DND-41 (cell line): ENCODE measurements around the gene PRKCE.

Experiments used
- CTCF ChIP-seq: IDR thresholded peaks from 2 replicates; pipeline ENCODE4 v1.5.1; 2012; ENCODE audit warnings: borderline replicate concordance, low read length, moderate library complexity, mild to moderate bottlenecking; ENCODE audit not compliant: poor library complexity, severe bottlenecking; ENCODE audit errors: extremely low read depth
- EZH2 ChIP-seq: IDR thresholded peaks from 3 replicates; pipeline ENCODE4 v1.6.1; 2012; ENCODE audit warnings: borderline replicate concordance, low read depth, mild to moderate bottlenecking, moderate library complexity, low read length, inconsistent platforms; ENCODE audit not compliant: severe bottlenecking

DNA sequence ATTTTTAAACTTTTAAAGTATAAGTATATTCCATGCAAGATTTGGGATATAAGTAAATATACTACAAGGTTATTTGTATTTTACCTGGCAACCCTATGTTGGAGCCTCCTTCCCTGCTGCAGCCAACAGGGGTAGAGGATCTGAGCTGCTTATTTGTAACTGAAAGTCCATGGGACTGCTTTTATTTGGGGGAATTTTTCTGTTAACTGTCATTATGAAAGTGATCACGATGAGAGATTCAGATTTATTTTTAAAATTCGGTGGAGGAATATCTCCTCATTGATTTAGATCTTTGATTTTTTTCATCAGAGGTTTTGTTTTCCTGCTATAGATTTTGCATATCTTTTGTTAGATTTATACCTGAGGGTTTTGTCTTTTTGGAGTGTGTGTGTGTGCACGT lies 215.9 kb downstream of the PRKCE start:
- TF ChIP-seq CTCF (no peak), EZH2 (no peak)
